BJ (cell line): ENCODE data around the gene MIS18A. TPM values are rescaled to one million over a fixed set of nuclear protein-coding genes. Genes with fewer than 3 reads are reported as not detected.

ENCODE experiments used
- CTCF ChIA-PET: fragments of 350-600 bp; formaldehyde crosslinking; extraction: SDS; loops from one replicate; lab custom pipeline; 2021; ENCODE audit warnings: antibody characterized with exemption, inconsistent platforms; lab: Yijun Ruan, JAX
- POLR2A ChIA-PET: fragments of 300-600 bp; sonication (Branson Sonifier 250); formaldehyde crosslinking; extraction: SDS; loops from one replicate; lab custom pipeline; 2021; ENCODE audit warnings: antibody characterized with exemption; lab: Charles Lee
- DNase-seq: peaks from one replicate; pipeline ENCODE4 v3.0.0-alpha.2; 2011; ENCODE audit warnings: low read depth
- H3K27me3 ChIP-seq: 2 replicates; pipeline ENCODE4 v1.6.0; 2011; ENCODE audit warnings: low read length; ENCODE audit not compliant: control insufficient read depth, insufficient read depth
- H3K36me3 ChIP-seq: 2 replicates; pipeline ENCODE4 v1.5.1; 2011; ENCODE audit warnings: low read length; ENCODE audit not compliant: control insufficient read depth, insufficient read depth
- H3K4me3 ChIP-seq: 2 replicates; pipeline ENCODE4 v1.5.1; 2011; ENCODE audit warnings: low read depth, mild to moderate bottlenecking, control low read depth, low read length
- polyA plus RNA-seq: library from polyadenylated mRNA; depleted of rRNA; stranded (reverse); fragments of >200 nt; gene quantifications from 2 replicates; pipeline ENCODE4 v1.2.3, GENCODE V29; 2011
- TF ChIP-seq, protein P1 (sequence below): IDR thresholded peaks from 2 replicates; pipeline ENCODE4 v1.5.1; 2011; ENCODE audit warnings: low read depth, mild to moderate bottlenecking, control low read depth, inconsistent platforms, low read length, moderate library complexity; ENCODE audit not compliant: insufficient read depth

The MIS18A gene
- polyA plus RNA-seq, 1 experiment = 6.0 TPM

GRCh38 chr21:32249511-32250280, 29.2 kb downstream of the MIS18A start:
- TF ChIP-seq, protein P1, sequence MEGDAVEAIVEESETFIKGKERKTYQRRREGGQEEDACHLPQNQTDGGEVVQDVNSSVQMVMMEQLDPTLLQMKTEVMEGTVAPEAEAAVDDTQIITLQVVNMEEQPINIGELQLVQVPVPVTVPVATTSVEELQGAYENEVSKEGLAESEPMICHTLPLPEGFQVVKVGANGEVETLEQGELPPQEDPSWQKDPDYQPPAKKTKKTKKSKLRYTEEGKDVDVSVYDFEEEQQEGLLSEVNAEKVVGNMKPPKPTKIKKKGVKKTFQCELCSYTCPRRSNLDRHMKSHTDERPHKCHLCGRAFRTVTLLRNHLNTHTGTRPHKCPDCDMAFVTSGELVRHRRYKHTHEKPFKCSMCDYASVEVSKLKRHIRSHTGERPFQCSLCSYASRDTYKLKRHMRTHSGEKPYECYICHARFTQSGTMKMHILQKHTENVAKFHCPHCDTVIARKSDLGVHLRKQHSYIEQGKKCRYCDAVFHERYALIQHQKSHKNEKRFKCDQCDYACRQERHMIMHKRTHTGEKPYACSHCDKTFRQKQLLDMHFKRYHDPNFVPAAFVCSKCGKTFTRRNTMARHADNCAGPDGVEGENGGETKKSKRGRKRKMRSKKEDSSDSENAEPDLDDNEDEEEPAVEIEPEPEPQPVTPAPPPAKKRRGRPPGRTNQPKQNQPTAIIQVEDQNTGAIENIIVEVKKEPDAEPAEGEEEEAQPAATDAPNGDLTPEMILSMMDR = no peak
- CTCF ChIA-PET = interaction anchor here (3.5 kb wide), 1 partner anchor 8 kb away, joined by 17 read pairs; no protein-coding TSS in a partner anchor

DNA sequence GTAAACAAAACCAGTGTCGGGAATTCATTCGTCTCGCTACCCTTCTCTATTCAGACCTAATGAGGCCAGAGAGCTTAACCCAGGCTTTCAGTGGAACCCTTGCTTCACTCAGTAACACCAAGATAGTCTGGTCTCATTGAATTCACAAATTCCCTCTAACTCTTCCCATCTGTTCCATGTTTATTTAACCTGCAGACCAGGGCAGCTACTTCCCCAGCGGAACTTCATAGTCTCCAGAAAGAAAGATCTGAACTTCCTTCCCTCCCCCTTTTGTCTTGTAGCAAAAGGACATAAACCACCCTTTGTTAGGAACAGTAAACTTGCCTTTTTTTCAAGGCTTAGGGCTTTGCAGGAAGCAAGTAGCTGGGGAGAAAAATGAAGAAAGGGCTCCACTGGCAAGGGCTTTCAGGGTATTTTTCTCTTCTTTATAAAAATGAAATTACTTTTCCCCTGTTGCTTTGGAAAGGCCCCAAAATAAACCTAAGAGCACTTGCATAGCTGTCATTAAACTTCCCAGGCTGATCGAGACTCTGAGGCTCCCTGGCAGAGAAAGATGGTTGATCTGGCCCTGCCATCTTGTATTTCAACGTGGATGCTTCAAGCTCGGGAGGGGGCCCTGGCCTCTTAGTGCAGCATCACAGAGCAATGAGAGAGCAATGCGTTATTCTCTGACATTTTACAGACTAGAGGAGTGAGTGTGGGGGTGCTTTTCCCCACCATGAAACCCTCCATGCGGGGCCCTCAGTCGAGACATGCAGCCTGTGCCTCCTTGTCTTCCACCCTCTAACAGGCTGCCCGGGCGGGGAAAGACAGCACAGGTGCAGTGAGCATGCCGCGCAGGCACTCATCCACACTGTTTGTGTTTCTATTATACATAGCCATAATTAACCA, 30.0 kb downstream of the MIS18A start:
- Histone ChIP-seq H3K27me3 (peaks cover 5% of the 10 kb centered on the region; the same call in 1 of the 2 replicates), H3K4me3 (no peak overlapping the region), H3K36me3 (no peaks in the 10 kb centered on the region)
- ChIA-PET CTCF (interaction anchor here (0.5 to 3.5 kb wide), 2 partner anchors 9 to 46 kb away, joined by 4 to 17 read pairs; no protein-coding TSS in a partner anchor), POLR2A (no interaction called here)
- TF ChIP-seq, protein P1 = no peak
- no peak for DNase-seq

More at GRCh38 chr21:32249511-32250280, 29.2 kb downstream of the MIS18A start:
- H3K4me3 ChIP-seq = no peak overlapping the region
- no peak for DNase-seq
- POLR2A ChIA-PET = no interaction called here
- no peaks in the 10 kb centered on the region for H3K36me3 ChIP-seq
- H3K27me3 ChIP-seq = peaks cover 5% of the 10 kb centered on the region; the same call in 1 of the 2 replicates

GRCh38 chr21:32246571-32247140, 32.2 kb downstream of the MIS18A start:
- ChIA-PET CTCF (interaction anchor here (1.8 to 3.5 kb wide), 2 partner anchors 11 to 373 kb away, joined by 4 to 17 read pairs; no protein-coding TSS in a partner anchor), POLR2A (no interaction called here)
- TF ChIP-seq, protein P1 = no peak
- Histone ChIP-seq H3K4me3 (no peak overlapping the region), H3K27me3 (peaks cover 9% of the 10 kb centered on the region; the same call in 1 of the 2 replicates), H3K36me3 (no peaks in the 10 kb centered on the region)
- DNase-seq = no peak

GRCh38 chr21:32245971-32246370, 32.9 kb downstream of the MIS18A start:
- ChIA-PET CTCF (interaction anchor here (1.8 kb wide), 1 partner anchor 373 kb away, joined by 4 read pairs; no protein-coding TSS in a partner anchor), POLR2A (no interaction called here)
- no peak for DNase-seq
- H3K36me3 ChIP-seq = no peaks in the 10 kb centered on the region
- H3K4me3 ChIP-seq = no peak overlapping the region
- peaks cover 9% of the 10 kb centered on the region; the same call in 1 of the 2 replicates for H3K27me3 ChIP-seq
- TF ChIP-seq, protein P1 = no peak
